Hindlimb muscle (tissue), 1 donor: ENCODE results near the gene KATNB1. TPM values are rescaled to one million over a fixed set of nuclear protein-coding genes. Genes with fewer than 3 reads are reported as not detected.
"Not testable (repeated sequence)": the region's sequence is repeated elsewhere in the genome, so short reads cannot be mapped to it uniquely, and the experiment has no call there.

ENCODE experiments used
- DNase-seq: peaks from one replicate; pipeline ENCODE4 v3.0.0-alpha.2; 2013
- polyA plus RNA-seq: library from polyadenylated mRNA; unstranded; fragments of 120-200 nt; gene quantifications from one replicate; pipeline ENCODE4 v1.2.1, GENCODE V29; 2013; ENCODE audit not compliant: insufficient read length

Gene KATNB1
- polyA plus RNA-seq, 1 donor = 53.8 TPM

DNA sequence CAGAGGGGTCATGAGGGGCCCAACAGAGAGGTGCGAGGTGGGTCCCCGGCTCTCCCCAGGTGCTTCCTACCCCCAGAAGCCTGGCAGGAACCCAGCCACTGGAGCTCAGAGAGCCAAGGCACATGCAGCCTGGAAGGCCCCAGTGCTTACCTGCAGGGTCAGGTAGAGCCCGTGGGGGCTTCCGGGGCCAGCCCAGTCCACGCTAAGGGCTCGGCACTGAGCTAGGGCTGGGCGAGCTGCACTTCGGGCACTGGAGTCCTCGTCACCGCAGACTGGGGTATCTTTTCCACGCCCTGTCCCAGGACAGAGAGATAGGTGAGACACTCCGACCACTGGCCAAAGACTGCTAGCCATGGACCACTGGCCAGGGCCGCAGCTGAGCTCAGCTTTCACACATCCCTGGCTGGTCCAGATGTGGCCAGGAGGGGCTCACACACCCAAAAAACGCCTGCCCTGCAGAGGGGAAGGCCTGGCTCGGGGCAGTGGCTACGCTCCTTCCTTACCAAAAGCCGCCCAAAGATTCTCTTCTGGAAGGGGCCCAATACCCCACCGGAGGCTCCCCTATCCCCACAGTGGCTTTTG lies 59.4 kb downstream of the KATNB1 start:
- no peak for DNase-seq

DNA sequence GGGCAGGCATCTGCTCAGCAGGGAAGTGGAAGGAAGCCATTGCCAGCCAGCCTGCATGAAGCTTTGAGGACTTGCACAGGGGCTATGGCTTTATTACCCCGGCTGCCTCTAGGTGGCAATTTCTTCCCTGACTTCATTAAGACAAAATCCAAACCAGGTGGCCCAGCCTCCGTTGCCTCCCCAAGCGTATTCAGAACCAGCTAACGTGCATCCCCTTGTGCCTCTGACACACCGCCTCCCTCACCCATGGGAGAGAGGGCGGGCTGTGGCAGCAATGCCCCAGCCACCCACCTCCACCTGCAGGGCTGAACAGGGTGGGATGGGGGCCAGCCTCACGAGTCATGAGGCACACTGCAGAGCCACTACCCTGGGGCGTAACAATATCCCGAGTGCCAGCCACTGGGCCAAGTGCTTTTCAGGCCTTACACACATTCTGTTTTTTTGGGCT lies 59.9 kb downstream of the KATNB1 start:
- no peak for DNase-seq

DNA sequence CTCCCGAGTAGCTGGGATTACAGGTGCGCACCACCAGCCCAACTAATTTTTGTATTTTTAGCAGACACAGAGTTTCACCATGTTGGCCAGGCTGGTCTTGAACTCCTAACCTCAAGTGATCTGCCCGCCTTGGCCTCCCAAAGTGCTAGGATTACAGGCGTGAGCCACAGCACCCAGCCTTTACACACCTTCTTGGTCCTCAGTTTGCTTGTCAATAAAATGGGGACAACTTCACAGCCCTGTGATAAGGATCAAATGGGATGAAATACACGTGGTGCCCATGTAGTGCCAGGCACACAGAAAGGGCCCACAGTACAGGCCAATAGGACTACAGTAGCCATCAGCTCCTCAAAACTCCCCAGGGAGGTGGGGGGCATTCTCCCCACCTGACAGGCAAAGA lies 60.4 kb downstream of the KATNB1 start:
- DNase-seq = not testable (repeated sequence)

DNA sequence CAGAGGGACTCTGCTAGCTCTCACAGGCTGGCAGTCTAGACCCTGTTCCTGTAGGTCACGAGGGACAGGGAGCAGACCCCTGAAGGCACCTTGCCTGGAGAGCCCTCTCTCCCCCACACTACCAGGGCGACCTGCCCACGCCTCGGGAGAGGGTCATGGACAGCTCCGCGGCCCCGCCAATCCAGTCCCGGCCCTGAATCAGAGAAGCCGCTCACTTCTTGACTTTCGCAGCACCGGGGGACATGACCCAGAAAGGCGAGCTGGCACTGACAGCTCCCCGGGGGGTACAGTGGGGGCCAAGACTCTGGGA lies 61.6 kb downstream of the KATNB1 start:
- no peak for DNase-seq

DNA sequence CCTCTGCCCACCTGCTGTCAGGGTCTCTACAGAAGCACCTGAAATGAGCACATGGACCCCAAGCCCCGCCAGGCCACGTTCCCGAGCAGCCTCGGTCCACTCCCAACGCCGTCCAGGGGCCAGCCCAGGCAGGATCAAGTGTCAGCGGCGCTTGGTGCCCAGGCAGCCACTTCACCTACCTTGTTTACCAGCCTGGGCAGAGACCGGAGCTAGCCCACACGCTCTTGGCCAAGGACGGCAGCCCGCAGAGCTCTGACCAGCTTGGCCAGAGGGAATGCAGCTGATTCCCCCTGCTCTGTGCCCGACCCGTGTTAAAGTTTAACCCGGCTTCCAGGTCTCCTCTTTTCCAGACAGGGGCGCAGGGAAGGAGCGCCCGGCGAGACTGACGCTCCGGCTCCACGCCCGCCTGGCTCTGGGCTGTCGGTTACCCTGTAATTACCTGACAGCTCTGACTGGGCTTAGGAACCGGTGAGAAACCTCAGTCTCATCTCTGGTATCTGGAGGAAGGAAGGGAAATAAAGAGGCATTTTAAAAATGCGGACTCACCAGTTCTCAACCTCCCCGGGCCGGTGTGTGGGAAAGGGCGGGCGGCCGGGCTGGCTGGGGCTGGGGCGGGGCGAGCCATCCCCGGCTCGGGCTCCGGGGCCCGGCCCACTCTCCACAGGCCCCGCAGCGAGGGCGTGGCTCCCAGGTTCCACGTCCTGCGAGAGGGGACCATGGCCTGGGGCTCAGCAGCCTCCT lies 62.1 kb downstream of the KATNB1 start:
- DNase-seq = no peak

DNA sequence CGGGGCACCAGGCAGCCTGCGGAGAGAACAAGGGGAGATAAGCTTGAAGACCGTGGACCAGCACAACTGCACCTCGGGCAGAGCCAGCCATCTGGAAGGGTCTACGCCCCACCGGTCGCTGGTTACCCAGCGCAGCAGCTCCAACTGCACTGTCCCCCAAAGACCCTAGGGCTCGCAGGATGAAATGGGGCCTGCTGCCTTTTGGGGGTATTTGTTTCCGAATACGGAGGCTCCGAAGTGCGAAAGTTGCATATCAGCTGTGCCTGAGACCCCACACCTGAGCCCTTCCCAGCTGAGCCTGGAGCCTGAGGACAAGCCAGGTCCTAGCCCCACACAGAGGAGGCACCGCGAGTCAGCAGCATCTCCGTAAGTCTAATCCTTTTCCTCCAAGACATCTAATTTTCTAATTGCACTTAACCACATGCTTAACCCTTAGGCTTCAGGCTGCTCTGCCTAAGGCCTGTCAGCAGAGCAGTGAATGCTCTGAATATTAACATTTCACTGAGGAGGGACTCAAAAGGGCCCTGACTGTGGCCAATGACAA lies 62.8 kb downstream of the KATNB1 start:
- DNase-seq = no peak

DNA sequence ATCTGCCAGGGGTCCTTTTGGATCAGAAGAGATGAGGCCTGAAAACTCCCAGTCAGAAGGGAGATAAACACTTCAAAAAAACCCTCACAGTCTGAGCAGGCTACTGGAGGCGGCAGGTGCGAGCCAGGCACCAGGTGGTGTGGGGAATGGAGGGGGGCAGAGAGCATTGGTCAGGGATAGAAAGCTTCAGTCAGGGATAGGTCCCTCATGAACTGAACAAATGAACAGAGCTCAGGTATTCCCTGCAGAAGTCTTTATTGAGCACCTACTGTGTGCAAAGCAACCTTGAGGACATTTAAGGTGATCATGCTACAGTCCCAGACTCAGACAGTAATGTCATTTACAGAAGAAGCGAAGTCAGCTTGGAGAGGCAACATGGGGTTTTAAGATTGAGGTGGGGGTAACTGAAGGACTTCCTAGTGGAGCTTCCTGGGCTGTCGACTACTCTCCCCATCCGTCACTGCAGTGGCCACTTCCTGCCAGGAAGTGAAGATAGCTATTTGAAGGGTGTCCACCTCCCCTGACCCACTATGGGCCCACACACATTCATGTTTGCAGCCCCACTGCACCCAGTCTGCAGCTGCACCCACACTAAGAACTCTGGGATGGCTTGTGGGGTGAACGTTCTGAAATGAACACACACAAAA lies 63.5 kb downstream of the KATNB1 start:
- DNase-seq = no peak

DNA sequence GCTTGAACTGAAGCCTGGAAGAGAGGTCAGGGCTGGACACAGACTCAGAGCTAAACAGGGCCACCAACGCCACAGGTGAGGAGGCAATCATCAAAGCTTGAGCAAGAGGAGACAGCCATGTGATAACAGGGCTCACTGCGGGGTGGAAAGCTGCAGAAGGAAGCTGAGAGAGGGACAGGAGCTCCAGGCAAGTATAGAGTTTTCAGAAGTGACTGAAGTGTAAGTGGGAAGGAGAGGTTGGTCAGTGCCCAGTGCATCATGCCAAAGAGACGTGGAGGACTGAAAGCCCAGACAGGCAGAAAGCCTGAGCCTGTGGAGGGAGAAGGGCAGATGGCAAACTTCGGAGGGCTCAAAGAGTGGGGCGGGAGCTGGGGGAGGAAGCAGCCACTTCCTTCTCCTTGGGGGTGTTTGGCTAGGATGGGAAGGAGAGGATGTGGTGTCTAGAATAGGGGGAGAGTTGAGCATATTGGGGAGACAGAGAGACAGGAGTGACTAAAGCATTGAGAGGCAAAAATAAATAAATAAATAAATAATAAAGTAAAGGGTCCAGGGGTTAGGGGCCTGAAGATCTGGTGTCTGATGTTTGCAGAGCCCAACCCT lies 64.1 kb downstream of the KATNB1 start:
- no peak for DNase-seq

DNA sequence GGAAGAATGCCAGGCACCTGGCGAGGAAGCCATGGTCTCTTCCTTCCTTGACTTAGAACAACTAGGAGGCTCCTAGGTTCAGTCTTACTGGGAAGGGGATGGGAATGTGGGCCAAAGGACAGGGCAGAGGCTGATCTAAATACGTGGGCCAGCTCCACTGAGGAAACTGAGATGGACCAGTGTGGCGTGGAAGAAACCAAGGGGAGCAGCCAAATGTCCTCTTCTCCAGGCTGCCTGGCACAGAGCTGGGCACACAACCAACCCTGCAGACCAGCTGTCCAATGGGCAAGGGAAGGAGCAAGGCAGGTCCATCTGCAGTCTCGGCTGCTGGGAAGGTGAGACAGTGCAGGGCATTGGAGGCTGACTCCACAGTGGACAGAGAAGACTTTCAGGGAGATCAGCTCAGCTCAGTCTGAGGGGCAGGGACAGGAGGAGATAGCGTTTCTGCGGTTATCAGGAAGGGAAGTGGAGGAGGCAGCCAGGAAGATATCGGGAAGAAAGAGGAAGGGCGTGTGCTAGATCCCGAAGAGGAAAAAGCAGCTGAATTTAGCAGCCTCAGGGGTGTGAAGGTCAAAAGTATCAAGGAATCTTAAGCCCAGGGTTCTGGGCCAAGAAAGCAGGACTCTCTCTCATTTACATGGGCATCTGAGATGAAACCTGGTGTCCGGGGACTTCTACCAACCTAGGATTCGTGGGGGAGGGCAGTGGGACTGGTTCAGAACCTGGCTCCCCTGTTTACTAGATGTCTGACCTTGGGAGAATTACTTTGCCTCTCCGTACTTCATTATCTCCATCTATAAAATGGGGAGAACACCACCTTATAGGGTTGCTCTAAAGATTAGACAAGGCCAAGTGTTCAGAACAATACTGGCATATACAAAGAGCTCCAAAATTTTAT lies 64.9 kb downstream of the KATNB1 start:
- DNase-seq = no peak

DNA sequence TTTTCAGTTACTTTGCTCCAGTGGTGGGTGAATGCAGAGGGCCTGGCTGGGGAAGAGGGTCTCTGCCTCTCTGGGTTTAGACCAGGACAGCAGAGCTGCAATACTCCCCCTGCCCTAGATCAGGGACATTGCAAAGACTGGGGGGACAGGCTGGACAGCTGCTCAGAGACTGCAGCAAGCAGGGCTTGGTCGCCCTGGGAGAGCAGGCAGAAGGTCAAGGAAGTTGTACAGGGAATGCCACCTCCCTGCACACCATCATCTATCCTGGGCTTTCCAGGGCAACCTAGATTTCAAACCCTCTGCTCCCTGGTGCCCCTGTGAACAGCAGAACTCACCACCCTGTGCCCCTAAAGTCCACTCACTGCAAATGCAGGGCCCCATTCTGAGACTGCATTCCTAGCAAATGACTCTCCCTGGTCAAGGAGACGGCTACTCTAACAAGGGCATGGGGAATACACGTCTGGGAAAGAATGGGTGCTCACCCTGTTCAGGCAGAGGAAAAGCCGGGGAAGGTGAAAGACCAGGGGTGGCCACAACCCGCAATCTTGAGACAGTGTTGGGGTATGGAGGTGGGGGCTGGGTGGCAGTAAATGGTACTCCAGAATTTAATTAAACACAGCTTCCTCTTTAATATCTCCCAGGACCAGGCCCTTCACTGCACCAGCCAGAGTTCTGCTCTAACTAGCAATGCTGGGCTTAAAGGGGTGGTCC lies 65.7 kb downstream of the KATNB1 start:
- DNase-seq = no peak

DNA sequence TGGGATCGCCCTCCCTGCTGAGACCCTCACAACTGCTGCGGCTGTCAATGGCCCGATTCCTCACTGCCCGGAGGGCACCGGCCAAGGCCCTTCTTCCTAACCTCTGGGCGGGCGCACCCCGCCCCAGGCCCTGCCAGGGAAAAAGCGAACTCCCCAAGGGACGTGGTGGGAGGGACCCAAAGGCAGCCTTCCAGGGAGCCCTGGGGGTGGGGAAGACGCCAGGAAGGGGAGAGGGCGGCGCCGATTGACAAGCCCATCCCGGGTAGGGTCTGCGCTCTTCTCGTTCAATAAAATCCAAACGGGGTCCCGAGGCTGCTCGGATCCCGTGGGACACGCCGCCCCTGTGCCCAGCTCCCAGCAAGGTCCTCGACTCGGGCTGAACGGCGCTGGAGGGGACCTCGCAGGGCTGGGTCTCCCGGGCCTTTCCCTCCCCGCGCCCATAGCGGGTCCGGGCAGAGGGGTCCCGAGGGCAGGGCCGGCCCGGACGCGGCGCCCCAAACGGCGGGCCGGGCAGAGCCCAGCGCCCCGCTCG lies 66.3 kb downstream of the KATNB1 start:
- no peak for DNase-seq

DNA sequence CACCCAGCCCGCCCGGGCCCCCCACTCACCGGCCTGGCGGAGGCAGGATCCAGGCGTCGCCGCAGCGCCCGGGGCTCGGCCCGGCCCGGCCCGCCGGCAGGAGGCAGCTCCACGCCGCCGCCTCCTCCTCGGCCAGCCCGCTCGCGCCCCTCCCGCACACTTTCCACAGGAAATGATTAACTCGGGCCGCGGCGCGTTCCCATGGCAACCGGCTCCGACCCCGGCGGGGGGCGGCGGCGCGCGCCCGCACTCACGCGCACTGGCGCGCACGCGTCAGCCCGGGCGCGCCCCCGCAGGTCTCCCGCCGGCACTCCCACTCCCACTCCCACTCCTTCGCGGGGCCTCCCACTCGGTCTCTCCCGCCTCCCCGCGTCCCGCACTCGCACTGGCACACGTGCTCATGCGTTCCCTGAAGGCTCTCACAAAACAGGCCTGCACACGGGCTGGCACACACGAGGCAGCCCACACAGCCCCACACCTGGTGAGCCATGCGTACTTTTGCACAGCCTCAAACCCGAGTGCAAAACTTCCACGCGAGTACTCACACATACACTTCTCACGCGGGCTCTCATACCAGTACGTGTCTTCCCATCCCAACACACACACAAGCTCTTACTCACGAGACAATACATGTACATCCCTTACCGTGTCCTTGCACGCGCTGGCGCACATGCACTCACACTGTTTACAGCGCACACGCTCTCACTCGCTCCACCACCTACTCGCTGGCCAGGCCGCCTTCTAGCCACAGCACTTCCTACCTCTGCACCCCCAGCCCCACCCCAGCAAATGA lies 67.0 kb downstream of the KATNB1 start, which contains the start of gene KIFC3:
TSS of gene KIFC3 (minus strand) at position 151 of the 793 bp plus-strand sequence. CDS start 4,248 bp downstream, outside the sequence.
- peak; percentile 84 for DNase-seq

DNA sequence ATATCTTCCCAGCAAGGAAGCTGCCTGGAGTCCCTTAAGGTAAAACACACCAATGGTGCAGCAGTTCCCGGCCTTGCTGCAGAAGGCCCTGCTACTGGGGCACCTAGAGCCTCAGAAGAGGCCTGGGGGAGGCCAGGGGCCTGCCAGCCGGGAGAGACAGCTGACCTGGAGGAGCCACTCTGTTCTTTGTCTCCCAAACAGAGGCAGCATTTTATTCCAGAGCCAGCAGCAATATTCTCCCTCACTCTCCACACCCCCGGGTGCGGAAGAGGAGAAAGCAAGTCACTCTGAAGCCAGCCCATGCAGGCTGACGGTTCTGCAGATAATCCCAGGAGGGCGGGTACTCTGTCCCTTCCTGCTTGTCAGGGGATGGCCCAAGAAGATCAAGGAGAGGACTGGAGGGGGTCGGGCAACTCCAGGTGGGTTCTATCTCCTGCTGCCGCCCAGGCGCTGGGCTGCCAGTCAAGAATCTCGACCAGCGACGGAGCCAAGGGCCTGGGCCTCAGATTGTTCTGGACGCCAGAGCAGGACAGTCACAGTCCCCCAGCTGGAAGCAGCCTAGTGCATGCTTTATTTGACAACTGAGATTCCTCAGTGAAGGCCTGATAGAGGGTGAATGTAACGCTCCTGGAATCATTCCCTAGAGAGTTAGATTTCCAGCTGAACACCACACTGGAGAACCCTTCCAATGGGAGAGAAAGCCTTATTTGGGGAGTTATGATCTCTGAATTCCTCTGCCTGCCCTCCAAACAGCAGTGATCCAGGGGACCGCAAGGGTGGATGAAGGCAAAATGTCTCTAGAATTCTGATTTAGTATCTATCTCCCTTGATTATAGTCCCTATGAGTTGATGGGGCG lies 67.8 kb downstream of the KATNB1 start:
- DNase-seq = no peak

DNA sequence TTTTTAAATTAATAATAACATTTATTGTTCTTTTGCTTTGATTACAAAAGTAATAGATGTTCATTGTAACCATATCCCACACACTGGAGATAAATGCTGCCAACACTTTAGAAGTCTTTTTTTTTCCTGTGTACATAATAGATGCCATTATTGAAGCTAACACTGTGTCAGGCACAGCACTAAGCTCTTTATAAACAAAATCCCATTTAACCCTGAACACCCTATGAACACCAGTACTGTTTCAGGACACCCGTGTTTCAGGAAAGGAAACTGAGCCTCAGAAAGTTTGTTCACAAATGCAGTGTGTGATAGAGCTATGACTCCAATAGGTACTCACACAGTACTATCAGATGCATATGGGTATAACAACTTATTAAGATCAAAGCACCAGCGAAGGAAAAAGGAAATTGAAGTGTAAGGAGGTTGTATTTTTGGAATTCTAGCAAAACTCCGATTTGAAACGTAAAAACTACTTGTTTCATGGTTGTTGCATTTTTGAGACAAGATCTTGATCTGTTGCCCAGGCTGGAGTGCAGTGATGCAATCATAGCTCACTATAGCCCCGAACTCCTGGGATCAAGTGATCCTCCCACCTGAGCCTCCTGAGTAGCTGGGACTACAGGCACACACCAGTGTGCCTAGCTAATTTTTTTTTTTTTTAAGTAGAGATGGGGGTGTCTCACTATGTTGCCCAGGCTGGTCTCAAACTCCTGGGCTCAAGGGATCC lies 68.7 kb downstream of the KATNB1 start:
- DNase-seq = no peak

DNA sequence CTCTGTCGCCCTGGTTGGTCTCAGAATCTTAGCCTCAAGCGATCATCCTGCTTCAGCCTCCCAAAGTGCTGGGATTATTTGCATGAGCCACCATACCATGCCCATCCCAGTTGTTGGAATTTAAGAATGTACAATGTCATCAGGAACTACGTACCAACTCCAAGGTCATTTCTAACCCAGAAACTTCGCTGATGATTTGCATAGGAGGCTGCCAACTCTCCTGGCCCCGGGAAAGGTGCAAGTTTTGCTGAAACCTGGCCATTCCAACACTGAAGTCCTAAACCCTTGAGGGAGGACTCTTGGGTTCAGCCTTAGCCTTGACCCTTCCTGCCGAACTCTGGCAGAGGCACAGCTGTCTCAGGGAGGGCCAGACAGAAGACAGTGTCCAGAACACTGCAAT lies 69.6 kb downstream of the KATNB1 start:
- no peak for DNase-seq
